Neural cell (in vitro differentiated cells): ENCODE results near the gene SLC22A2.

Source experiments
- EP300 ChIP-seq: fragments of 450-650 bp; conservative IDR thresholded peaks from 2 replicates; pipeline ENCODE4 v1.6.1; 2014; ENCODE audit warnings: antibody characterized with exemption, mild to moderate bottlenecking, moderate library complexity; ENCODE audit not compliant: poor library complexity, severe bottlenecking
- EZH2 ChIP-seq: fragments of 200-600, 300-800 bp; shearing (Covaris generic), sonication (generic); IDR thresholded peaks from 2 replicates; pipeline ENCODE4 v1.6.1; 2014; ENCODE audit warnings: antibody characterized with exemption, low read length, borderline replicate concordance, mild to moderate bottlenecking; ENCODE audit not compliant: insufficient read depth, poor library complexity, severe bottlenecking
- MXI1 ChIP-seq: fragments of 450-650 bp; conservative IDR thresholded peaks from 2 replicates; pipeline ENCODE4 v1.6.1; 2014; ENCODE audit warnings: antibody characterized with exemption, mild to moderate bottlenecking; ENCODE audit not compliant: poor library complexity, severe bottlenecking
- POLR2AphosphoS5 ChIP-seq: IDR thresholded peaks from 2 replicates; pipeline ENCODE4 v1.6.1; 2012
- RAD21 ChIP-seq: fragments of 450-650 bp; conservative IDR thresholded peaks from 2 replicates; pipeline ENCODE4 v1.6.1; 2014; ENCODE audit warnings: antibody characterized with exemption, mild to moderate bottlenecking, moderate library complexity
- TAF1 ChIP-seq: IDR thresholded peaks from 2 replicates; pipeline ENCODE4 v1.6.1; 2012; ENCODE audit warnings: low read depth
- TF ChIP-seq, protein P1 (sequence below): fragments of 450-650 bp; IDR thresholded peaks from 2 replicates; pipeline ENCODE4 v1.5.1; 2014; ENCODE audit warnings: antibody characterized with exemption, mild to moderate bottlenecking, moderate library complexity; ENCODE audit not compliant: poor library complexity, severe bottlenecking
- TF ChIP-seq, protein P2 (sequence below): IDR thresholded peaks from 2 replicates; pipeline ENCODE4 v1.6.1; 2012; ENCODE audit warnings: borderline replicate concordance

DNA sequence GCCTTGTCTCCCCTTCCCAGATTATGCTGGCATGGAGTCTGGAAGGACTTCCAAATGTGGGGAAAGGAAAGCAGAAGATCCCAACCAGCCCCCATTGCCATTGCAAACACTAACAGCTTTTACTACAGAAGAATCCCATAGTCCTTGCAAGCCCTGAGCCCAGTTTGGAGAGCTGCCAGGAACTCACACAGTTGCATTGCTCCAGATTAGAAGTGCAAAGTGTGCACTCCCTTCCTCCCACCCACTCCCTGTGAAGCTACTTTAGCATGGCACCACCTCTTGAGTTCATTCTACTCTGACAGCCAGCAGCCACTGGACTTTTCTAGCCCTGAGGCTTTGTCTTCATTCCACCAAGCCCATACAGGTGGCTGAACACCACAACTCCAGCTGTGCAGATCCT lies 67.6 kb downstream of the SLC22A2 start:
- TF ChIP-seq POLR2AphosphoS5 (no peak), EZH2 (no peak), MXI1 (no peak), TAF1 (no peak), EP300 (no peak), RAD21 (no peak)
- TF ChIP-seq, protein P1, sequence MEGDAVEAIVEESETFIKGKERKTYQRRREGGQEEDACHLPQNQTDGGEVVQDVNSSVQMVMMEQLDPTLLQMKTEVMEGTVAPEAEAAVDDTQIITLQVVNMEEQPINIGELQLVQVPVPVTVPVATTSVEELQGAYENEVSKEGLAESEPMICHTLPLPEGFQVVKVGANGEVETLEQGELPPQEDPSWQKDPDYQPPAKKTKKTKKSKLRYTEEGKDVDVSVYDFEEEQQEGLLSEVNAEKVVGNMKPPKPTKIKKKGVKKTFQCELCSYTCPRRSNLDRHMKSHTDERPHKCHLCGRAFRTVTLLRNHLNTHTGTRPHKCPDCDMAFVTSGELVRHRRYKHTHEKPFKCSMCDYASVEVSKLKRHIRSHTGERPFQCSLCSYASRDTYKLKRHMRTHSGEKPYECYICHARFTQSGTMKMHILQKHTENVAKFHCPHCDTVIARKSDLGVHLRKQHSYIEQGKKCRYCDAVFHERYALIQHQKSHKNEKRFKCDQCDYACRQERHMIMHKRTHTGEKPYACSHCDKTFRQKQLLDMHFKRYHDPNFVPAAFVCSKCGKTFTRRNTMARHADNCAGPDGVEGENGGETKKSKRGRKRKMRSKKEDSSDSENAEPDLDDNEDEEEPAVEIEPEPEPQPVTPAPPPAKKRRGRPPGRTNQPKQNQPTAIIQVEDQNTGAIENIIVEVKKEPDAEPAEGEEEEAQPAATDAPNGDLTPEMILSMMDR = no peak
- TF ChIP-seq, protein P2, sequence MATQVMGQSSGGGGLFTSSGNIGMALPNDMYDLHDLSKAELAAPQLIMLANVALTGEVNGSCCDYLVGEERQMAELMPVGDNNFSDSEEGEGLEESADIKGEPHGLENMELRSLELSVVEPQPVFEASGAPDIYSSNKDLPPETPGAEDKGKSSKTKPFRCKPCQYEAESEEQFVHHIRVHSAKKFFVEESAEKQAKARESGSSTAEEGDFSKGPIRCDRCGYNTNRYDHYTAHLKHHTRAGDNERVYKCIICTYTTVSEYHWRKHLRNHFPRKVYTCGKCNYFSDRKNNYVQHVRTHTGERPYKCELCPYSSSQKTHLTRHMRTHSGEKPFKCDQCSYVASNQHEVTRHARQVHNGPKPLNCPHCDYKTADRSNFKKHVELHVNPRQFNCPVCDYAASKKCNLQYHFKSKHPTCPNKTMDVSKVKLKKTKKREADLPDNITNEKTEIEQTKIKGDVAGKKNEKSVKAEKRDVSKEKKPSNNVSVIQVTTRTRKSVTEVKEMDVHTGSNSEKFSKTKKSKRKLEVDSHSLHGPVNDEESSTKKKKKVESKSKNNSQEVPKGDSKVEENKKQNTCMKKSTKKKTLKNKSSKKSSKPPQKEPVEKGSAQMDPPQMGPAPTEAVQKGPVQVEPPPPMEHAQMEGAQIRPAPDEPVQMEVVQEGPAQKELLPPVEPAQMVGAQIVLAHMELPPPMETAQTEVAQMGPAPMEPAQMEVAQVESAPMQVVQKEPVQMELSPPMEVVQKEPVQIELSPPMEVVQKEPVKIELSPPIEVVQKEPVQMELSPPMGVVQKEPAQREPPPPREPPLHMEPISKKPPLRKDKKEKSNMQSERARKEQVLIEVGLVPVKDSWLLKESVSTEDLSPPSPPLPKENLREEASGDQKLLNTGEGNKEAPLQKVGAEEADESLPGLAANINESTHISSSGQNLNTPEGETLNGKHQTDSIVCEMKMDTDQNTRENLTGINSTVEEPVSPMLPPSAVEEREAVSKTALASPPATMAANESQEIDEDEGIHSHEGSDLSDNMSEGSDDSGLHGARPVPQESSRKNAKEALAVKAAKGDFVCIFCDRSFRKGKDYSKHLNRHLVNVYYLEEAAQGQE = no peak
